Activated CD8-positive, alpha-beta memory T cell treated with anti-CD3 and anti-CD28 coated beads, Interleukin-2, amount 50 U/mL, for 24 hours (primary cell): ENCODE data around the gene MICA.
"Not testable (repeated sequence)": the region's sequence is repeated elsewhere in the genome, so short reads cannot be mapped to it uniquely, and the experiment has no call there.

ENCODE experiments used
- DNase-seq: peaks from one replicate; pipeline ENCODE4 v3.0.0-alpha.2; 2020; ENCODE audit errors: extremely low read depth

The MICA gene

DNA sequence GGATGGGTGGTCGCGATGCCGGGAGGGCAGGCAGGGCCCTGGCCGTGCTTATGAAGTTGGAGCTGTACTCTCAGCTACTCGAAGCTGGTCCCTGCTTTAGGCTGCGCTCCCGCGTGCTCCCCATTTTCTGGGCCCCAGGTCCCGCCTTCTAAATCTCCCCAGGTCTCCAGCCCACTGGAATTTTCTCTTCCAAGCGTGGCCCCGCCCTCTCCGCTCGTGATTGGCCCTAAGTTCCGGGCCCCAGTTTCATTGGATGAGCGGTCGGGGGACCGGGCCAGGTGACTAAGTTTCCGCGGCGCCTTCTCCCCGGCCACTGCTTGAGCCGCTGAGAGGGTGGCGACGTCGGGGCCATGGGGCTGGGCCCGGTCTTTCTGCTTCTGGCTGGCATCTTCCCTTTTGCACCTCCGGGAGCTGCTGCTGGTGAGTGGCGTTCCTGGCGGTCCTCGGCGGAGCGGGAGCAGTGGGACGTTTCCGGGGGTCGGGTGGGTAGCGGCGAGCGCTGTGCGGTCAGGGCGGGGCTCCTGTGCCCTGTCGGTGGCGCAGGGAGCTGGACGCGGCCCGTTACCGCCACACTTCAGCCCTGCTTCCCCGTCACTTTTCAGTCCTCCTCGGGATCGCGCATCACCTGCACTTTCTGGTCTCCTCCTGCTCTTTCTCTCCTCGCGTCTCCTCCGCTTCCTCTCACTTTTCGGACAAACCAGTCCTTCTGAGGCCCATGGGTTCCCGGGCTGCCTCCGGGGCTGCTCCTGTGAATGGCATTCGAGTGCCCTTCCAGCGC, at the start of gene MICA:
Gene MICA (plus strand): TSS at position 313 of the 778 bp plus-strand sequence. CDS start 38 bp downstream, at position 351.
- no peak for DNase-seq

GRCh38 chr6:31354158-31354863, 49.1 kb upstream of the MICA start:
- DNase-seq = no peak

GRCh38 chr6:31354864-31355582, 48.4 kb upstream of the MICA start:
- no peak for DNase-seq

- DNase-seq = no peak
Measured at GRCh38 chr6:31355583-31355948, 47.8 kb upstream of the MICA start.

GRCh38 chr6:31356216-31356945, 47.0 kb upstream of the MICA start:
- DNase-seq = no peak

- no peak for DNase-seq
Measured at GRCh38 chr6:31356946-31357466, 46.4 kb upstream of the MICA start, which contains the start of gene HLA-B. Gene HLA-B, minus strand, starts transcription at chr6:31357179. Its CDS starts 21 bp downstream, at chr6:31357158.

GRCh38 chr6:31357886-31358285, 45.5 kb upstream of the MICA start:
- no peak for DNase-seq

DNA sequence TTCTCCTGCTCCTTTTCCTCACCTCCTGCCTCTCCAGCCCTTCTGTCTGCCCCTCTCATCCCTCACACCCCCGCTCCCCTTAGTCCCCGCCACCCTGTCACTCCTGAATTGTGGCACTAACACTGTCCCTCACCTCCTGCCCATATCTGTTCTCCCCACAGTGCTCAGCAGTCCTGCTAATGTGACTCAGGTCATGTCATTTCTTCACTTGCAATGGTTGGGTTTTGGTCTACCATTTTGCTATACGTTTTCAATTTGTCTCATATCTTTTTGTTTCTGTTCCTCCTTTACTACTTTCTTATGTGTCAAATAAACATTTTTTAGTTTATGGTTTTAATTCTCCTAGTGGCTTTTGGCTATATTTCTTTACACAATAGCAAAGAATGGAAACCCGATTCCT, 45.1 kb upstream of the MICA start:
- DNase-seq = no peak

GRCh38 chr6:31359581-31359980, 43.8 kb upstream of the MICA start:
- DNase-seq = no peak

- DNase-seq = no peak
Measured at GRCh38 chr6:31362751-31363150, 40.6 kb upstream of the MICA start.

DNA sequence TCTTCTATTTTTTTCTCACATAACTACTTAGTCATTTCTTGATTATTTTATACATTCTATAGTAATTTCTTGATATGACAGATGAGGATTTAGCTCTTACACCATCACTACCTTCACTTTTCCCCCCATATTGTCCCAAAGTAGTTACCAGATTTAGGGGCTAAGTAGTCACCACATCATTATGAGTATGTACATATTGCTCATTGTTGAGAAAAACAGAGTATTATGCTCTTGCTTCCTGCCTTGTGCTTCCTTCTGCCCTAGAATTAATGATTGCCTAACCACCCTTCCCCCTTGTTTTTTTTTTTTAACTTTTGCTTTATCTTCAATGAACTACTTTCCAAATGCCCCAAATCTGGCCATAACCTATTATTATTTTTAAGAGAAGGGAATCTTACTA, 39.6 kb upstream of the MICA start:
- DNase-seq = no peak

DNA sequence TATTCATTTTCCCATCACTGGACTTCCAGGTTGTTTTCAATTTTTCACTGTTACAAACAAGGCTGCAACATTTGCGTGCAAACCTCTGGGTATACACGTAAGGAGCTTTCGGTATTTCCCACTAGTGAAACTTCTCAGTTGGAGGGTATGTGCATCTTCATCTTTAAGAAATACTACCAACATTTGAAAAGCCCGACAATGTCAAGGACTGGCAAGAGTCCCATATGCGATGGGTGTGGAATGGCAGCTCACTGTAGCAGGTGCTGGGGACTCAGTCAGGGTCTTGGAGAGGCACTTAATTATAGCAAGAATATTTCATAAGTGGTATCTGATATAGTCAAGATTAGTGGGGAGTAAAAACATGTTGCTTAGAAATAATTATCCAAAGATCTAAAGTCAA, 37.5 kb upstream of the MICA start:
- DNase-seq = no peak

- peak; percentile 66 for DNase-seq
Measured at GRCh38 chr6:31366693-31367470, 36.5 kb upstream of the MICA start.

DNA sequence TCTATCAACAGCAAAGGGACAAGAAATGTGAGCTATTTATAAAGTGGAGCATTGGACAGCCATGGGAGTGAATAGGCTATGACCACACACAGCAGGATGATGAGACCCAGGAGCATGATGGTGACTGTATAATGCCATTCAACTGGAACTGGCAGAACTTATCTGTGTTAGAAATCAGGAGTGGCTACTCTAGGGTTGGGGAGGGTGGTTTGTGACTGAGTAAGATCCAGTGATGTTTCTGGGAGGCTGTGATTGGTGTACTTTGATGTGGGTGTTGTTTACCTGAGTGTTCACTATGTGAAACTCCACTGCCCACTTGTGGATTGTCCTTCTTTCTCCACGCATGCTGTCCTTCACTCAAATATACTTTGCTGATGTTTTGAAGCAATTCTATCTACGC, 34.9 kb upstream of the MICA start:
- no peak for DNase-seq

GRCh38 chr6:31374118-31374517, 29.3 kb upstream of the MICA start:
- DNase-seq = not testable (repeated sequence)

DNA sequence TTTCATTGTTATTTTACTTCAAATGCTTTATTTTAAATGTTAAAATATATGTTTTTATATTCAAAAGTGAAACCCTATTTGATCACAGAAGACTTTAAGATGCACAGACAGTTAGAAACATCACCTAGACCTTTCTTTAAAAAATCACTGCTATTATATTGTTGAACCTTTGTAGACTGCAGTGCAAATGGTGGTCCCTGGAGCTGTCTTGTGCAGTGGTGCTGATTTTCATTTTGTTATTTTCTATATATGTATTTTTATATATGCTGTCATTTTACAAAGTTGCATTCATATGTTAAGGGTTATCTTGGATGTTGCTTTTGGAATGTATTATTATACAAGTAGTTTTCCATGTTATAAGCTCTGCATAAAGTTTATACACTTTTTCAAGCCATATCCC, 27.7 kb upstream of the MICA start:
- no peak for DNase-seq

DNA sequence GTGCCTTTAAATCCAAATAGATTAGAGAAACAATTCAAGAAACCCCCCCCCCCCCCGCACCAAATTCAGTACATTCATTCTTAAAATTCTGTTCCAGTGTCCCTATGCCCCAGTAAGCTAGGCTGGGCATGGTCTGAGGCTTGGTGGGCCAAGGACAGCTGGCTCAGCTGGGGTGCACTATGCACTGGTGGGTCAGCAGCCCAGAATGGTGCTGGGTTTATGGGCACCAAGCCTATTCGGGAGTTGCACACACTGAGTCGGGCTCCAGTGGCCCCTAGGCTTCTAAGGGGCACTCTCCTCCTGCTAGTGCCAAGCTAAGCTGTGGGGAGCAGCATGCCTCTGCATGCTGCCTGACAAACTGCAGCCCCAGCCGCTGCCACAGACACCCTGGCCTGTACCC, 26.4 kb upstream of the MICA start:
- no peak for DNase-seq

GRCh38 chr6:31378062-31378720, 25.2 kb upstream of the MICA start:
- no peak for DNase-seq

GRCh38 chr6:31378721-31379103, 24.7 kb upstream of the MICA start:
- DNase-seq = no peak

DNA sequence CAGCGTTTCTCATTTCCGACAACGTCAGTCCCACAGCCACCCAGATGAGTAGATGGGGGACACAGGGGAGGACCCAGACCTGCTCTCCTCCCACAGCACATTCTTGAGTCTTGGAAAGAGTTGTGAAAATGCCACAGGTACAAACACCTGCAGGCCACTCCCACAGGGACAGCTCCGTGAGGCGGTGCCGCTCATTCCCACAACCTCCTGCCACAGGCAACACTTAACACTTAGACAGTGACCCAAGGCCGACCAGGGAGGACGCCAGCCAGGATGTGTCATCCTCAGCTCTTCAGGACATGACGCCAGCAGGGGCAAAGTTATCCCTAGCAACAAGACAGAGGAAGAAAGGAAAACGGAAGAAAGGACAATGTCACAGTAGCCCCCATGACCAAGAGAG, 23.5 kb upstream of the MICA start:
- no peak for DNase-seq
